ENCODE measurements around the gene PACS1.

The PACS1 gene

DNA sequence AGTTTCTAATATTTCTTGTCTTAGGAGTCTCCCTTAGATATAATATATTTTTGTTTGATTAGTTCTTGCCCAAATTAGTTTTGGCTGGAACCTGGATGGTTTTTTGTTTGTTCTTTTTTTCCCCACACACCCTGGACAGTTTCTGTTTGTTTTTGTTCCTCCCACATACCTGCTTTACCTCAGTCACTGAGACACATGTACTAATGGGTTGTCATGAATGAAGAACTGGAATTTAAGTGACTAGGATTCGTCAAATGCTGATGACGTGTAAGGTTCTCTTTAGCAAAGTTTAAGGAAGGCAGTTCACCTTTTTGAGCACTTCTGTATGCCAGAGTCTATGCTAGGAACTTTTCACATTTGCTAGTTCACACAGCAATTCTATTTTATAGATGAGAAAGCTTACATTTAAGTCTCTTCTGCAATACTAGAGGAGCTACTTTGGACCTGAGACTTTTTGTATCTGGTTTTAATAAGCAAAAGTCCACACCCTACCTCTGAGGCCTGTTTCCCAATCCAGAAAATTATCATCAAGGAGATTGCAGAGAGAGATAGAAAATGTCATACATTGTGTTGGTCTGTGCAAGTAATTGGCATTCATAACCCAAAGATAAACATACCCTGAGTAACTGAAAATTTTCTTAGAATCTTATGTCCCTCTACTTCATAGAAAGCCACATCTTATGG lies 111.7 kb downstream of the PACS1 start:
- Histone ChIP-seq H3K36me3 (ENCODE audit: insufficient read depth, low read length) (peaks cover 20% of the 10 kb centered on the region; the same call in 1 of the 2 replicates), H3K4me2 (ENCODE audit: low read length) (no peak overlapping the region), H3F3A (ENCODE audit: insufficient read depth, low read length) (no peaks in the 10 kb centered on the region), H3K27me3 (ENCODE audit: insufficient read depth, low read length) (no peaks in the 10 kb centered on the region), H3K27ac (ENCODE audit: low read depth, low read length, poor library complexity, severe bottlenecking) (no peak overlapping the region), H2AFZ (ENCODE audit: low read length) (no peak overlapping the region), H3K4me3 (ENCODE audit: low read depth, low read length, poor library complexity, severe bottlenecking) (no peak overlapping the region), H3K4me1 (ENCODE audit: insufficient read depth, low read length, severe bottlenecking) (no peaks in the 10 kb centered on the region), H3K9me2 (ENCODE audit: low read depth, low read length) (no peaks in the 10 kb centered on the region), H3K9ac (ENCODE audit: low read length) (no peak overlapping the region), H3K79me2 (ENCODE audit: insufficient read depth, low read length) (peaks cover 26% of the 10 kb centered on the region), H3K9me3 (ENCODE audit: low read length) (no peaks in the 10 kb centered on the region), H4K20me1 (ENCODE audit: insufficient read depth, low read length) (no peaks in the 10 kb centered on the region)
- TF ChIP-seq, protein P1, sequence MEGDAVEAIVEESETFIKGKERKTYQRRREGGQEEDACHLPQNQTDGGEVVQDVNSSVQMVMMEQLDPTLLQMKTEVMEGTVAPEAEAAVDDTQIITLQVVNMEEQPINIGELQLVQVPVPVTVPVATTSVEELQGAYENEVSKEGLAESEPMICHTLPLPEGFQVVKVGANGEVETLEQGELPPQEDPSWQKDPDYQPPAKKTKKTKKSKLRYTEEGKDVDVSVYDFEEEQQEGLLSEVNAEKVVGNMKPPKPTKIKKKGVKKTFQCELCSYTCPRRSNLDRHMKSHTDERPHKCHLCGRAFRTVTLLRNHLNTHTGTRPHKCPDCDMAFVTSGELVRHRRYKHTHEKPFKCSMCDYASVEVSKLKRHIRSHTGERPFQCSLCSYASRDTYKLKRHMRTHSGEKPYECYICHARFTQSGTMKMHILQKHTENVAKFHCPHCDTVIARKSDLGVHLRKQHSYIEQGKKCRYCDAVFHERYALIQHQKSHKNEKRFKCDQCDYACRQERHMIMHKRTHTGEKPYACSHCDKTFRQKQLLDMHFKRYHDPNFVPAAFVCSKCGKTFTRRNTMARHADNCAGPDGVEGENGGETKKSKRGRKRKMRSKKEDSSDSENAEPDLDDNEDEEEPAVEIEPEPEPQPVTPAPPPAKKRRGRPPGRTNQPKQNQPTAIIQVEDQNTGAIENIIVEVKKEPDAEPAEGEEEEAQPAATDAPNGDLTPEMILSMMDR (IDR thresholded peaks at IDR 0.05; ENCODE audit: low read length), result no peak
- no peak for TF ChIP-seq EZH2 (IDR thresholded peaks at IDR 0.05; ENCODE audit: borderline replicate concordance, low read length)

- Histone ChIP-seq H4K20me1 (ENCODE audit: insufficient read depth, low read length) (no peaks in the 10 kb centered on the region), H3K36me3 (ENCODE audit: insufficient read depth, low read length) (peaks cover 25% of the 10 kb centered on the region), H3K4me1 (ENCODE audit: insufficient read depth, low read length, severe bottlenecking) (no peaks in the 10 kb centered on the region), H3K9ac (ENCODE audit: low read length) (no peak overlapping the region), H3K4me2 (ENCODE audit: low read length) (no peak overlapping the region), H3K9me2 (ENCODE audit: low read depth, low read length) (no peaks in the 10 kb centered on the region), H3K27ac (ENCODE audit: low read depth, low read length, poor library complexity, severe bottlenecking) (no peak overlapping the region), H3K79me2 (ENCODE audit: insufficient read depth, low read length) (peaks cover 20% of the 10 kb centered on the region; the same call in 1 of the 2 replicates), H2AFZ (ENCODE audit: low read length) (no peak overlapping the region), H3K4me3 (ENCODE audit: low read depth, low read length, poor library complexity, severe bottlenecking) (no peak overlapping the region), H3K9me3 (ENCODE audit: low read length) (no peaks in the 10 kb centered on the region), H3F3A (ENCODE audit: insufficient read depth, low read length) (no peaks in the 10 kb centered on the region), H3K27me3 (ENCODE audit: insufficient read depth, low read length) (no peaks in the 10 kb centered on the region)
- TF ChIP-seq, protein P1 (IDR thresholded peaks at IDR 0.05; ENCODE audit: low read length), result no peak
- no peak for TF ChIP-seq EZH2 (IDR thresholded peaks at IDR 0.05; ENCODE audit: borderline replicate concordance, low read length)
Observed at GRCh38 chr11:66183494-66184048, 113.5 kb downstream of the PACS1 start.

- no peak overlapping the region for H3K4me3 ChIP-seq (ENCODE audit: low read depth, low read length, poor library complexity, severe bottlenecking)
- no peaks in the 10 kb centered on the region for H3K9me3 ChIP-seq (ENCODE audit: low read length)
- H3K9ac ChIP-seq (ENCODE audit: low read length), result no peak overlapping the region
Observed at GRCh38 chr11:66184728-66185127, 114.7 kb downstream of the PACS1 start.

More at GRCh38 chr11:66184728-66185127, 114.7 kb downstream of the PACS1 start:
- Histone ChIP-seq H2AFZ (ENCODE audit: low read length) (no peak overlapping the region), H3K4me2 (ENCODE audit: low read length) (no peak overlapping the region), H3K36me3 (ENCODE audit: insufficient read depth, low read length) (peaks cover 33% of the 10 kb centered on the region), H3K79me2 (ENCODE audit: insufficient read depth, low read length) (peaks cover 20% of the 10 kb centered on the region; the same call in 1 of the 2 replicates), H3F3A (ENCODE audit: insufficient read depth, low read length) (no peaks in the 10 kb centered on the region), H3K27me3 (ENCODE audit: insufficient read depth, low read length) (no peaks in the 10 kb centered on the region), H3K4me1 (ENCODE audit: insufficient read depth, low read length, severe bottlenecking) (no peaks in the 10 kb centered on the region), H3K27ac (ENCODE audit: low read depth, low read length, poor library complexity, severe bottlenecking) (no peak overlapping the region), H4K20me1 (ENCODE audit: insufficient read depth, low read length) (no peaks in the 10 kb centered on the region), H3K9me2 (ENCODE audit: low read depth, low read length) (no peaks in the 10 kb centered on the region)
- no peak for TF ChIP-seq EZH2 (IDR thresholded peaks at IDR 0.05; ENCODE audit: borderline replicate concordance, low read length)
- TF ChIP-seq, protein P1 (IDR thresholded peaks at IDR 0.05; ENCODE audit: low read length), result no peak

Measured in OCI-LY1 (cell line).